GM10266 (cell line): Measurements from ENCODE around the gene RPSA.

Experiments used
- DNase-seq: peaks from one replicate; pipeline ENCODE4 v3.0.0; 2012; ENCODE audit errors: extremely low spot score
- TF ChIP-seq, protein P1 (sequence below): IDR thresholded peaks from 2 replicates; pipeline ENCODE4 v1.5.1; 2012; ENCODE audit warnings: mild to moderate bottlenecking, low read depth; ENCODE audit not compliant: control insufficient read depth, insufficient read depth; ENCODE audit errors: missing control alignments

The RPSA gene

DNA sequence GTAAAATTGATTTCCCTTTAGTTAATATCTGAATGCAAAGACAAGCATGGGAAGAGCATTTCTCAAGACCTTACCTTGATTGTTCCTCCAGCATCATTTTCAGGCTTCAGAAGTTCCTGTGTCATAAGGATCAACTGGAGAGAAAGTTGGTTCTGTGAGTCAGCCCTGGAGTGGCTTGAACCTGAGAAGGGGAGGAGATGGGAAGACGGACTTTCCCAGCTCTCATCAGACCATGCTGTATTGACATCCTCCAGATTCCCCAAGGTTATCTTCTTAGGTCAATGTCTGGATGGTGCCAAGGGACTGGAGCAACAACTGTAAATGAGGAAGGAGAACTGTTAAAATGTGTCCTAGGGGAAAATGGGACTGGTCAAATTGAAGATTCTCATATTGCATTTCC lies 21.0 kb downstream of the RPSA start:
- DNase-seq = no peak
- TF ChIP-seq, protein P1, sequence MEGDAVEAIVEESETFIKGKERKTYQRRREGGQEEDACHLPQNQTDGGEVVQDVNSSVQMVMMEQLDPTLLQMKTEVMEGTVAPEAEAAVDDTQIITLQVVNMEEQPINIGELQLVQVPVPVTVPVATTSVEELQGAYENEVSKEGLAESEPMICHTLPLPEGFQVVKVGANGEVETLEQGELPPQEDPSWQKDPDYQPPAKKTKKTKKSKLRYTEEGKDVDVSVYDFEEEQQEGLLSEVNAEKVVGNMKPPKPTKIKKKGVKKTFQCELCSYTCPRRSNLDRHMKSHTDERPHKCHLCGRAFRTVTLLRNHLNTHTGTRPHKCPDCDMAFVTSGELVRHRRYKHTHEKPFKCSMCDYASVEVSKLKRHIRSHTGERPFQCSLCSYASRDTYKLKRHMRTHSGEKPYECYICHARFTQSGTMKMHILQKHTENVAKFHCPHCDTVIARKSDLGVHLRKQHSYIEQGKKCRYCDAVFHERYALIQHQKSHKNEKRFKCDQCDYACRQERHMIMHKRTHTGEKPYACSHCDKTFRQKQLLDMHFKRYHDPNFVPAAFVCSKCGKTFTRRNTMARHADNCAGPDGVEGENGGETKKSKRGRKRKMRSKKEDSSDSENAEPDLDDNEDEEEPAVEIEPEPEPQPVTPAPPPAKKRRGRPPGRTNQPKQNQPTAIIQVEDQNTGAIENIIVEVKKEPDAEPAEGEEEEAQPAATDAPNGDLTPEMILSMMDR = no peak

DNA sequence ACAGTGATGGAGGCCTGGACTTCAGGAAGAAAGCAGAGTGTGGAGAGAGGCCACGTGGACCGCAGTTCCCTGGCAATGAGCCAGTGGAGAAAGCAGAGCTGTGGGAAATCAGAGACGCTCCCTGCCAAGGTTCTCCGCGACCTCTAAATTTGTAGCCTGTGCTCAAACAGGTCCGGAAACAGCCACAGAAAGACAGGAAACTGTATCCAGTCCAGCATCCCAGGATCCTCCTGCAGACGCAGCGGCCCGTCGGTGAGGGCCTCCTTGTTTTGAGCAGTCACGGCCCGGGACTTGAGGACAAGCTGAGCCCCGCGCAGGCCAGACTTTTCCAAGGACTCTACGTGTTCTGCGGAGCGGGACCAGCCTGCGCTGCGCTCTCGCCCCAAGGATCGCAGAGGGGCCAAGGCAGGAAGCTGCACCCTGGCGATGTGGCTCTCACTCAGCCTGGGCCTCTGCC lies 22.3 kb downstream of the RPSA start:
- no peak for DNase-seq
- TF ChIP-seq, protein P1 = no peak

DNA sequence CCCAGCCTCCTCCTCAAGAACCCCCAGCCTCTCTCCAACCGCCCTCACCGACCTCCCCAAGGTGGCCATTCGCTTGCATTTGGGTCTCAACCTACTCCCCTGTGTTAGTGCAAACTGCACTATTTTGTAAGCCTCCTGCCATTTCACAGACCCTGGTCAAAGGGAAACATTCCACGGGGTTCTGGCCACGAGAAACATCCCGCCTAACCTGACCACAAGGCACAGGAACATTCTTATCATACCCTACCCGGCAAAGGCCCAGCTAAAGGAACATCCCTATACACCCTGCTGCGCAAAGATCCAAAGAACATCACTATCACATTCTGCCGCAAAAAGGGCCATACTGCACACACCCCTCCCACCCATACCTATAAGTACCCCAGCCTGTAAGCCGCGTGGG lies 22.9 kb downstream of the RPSA start:
- TF ChIP-seq, protein P1 = no peak
- no peak for DNase-seq

- no peak for DNase-seq
- TF ChIP-seq, protein P1 = no peak
Observed at GRCh38 chr3:39432342-39432741, 25.8 kb downstream of the RPSA start.

- DNase-seq = no peak
- TF ChIP-seq, protein P1 = no peak
Observed at GRCh38 chr3:39433642-39434041, 27.1 kb downstream of the RPSA start.

DNA sequence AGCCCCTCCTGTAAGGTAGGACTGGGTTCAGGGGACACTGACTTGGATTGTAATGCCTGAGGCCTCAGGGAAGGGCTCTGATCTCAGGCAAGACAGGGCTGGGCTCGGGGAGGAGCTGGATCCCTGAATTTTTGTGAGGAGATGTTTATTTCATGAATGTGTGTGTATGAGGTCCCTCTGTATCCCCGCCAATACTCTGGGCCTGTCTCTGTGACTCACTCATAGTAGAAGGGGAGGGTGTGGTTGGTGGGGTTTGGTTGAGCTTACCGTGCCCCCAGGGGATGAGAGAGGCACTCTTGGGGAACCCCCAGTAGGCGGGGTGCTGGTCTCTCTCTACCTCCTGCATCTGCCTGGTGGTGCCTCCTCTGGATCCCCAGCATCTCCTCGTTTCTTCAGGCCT lies 28.1 kb downstream of the RPSA start:
- TF ChIP-seq, protein P1 = no peak
- no peak for DNase-seq

- DNase-seq = no peak
Observed at GRCh38 chr3:39435006-39435748, 28.7 kb downstream of the RPSA start.

More at GRCh38 chr3:39435006-39435748, 28.7 kb downstream of the RPSA start:
- TF ChIP-seq, protein P1 = no peak
